IPS-18c (cell line): ENCODE measurements around the gene DYNAP.

ENCODE experiments used
- H3K4me3 ChIP-seq: 2 replicates; pipeline ENCODE4 v1.7.0; 2013; ENCODE audit warnings: low read depth, mild to moderate bottlenecking, low read length, moderate library complexity; ENCODE audit not compliant: insufficient read depth
- H3K9me3 ChIP-seq: one replicate; pipeline ENCODE4 v1.6.1; 2013; ENCODE audit warnings: mild to moderate bottlenecking, low read length, moderate library complexity; ENCODE audit not compliant: control insufficient read depth, insufficient read depth

DYNAP gene

GRCh38 chr18:54613174-54613573 is 22.1 kb downstream of the DYNAP start:
- peaks cover 3% of the 10 kb centered on the region for H3K9me3 ChIP-seq
- no peak overlapping the region for H3K4me3 ChIP-seq

GRCh38 chr18:54616220-54616848 is 25.3 kb downstream of the DYNAP start:
- H3K4me3 ChIP-seq = no peak overlapping the region

GRCh38 chr18:54622084-54622483 is 31.0 kb downstream of the DYNAP start:
- no peak overlapping the region for H3K4me3 ChIP-seq
- H3K9me3 ChIP-seq = no peaks in the 10 kb centered on the region

More at GRCh38 chr18:54616220-54616848, 25.3 kb downstream of the DYNAP start:
- peaks cover 3% of the 10 kb centered on the region for H3K9me3 ChIP-seq

- no peaks in the 10 kb centered on the region for H3K9me3 ChIP-seq
Measured at GRCh38 chr18:54626779-54627178, 35.7 kb downstream of the DYNAP start.

GRCh38 chr18:54630963-54631362 is 39.9 kb downstream of the DYNAP start:
- Histone ChIP-seq H3K4me3 (no peak overlapping the region), H3K9me3 (no peaks in the 10 kb centered on the region)

More at GRCh38 chr18:54626779-54627178, 35.7 kb downstream of the DYNAP start:
- H3K4me3 ChIP-seq = no peak overlapping the region

GRCh38 chr18:54636217-54636616 is 45.2 kb downstream of the DYNAP start:
- Histone ChIP-seq H3K9me3 (no peaks in the 10 kb centered on the region), H3K4me3 (no peak overlapping the region)

GRCh38 chr18:54641734-54642133 is 50.7 kb downstream of the DYNAP start:
- Histone ChIP-seq H3K9me3 (no peaks in the 10 kb centered on the region), H3K4me3 (no peak overlapping the region)

GRCh38 chr18:54647176-54647575 is 56.1 kb downstream of the DYNAP start:
- Histone ChIP-seq H3K4me3 (no peak overlapping the region), H3K9me3 (no peaks in the 10 kb centered on the region)
